ENCODE measurements around the gene ZBTB9.
A peak's percentile ranks its signal among the peaks of the same experiment; 100 is the strongest.

Gene ZBTB9

DNA sequence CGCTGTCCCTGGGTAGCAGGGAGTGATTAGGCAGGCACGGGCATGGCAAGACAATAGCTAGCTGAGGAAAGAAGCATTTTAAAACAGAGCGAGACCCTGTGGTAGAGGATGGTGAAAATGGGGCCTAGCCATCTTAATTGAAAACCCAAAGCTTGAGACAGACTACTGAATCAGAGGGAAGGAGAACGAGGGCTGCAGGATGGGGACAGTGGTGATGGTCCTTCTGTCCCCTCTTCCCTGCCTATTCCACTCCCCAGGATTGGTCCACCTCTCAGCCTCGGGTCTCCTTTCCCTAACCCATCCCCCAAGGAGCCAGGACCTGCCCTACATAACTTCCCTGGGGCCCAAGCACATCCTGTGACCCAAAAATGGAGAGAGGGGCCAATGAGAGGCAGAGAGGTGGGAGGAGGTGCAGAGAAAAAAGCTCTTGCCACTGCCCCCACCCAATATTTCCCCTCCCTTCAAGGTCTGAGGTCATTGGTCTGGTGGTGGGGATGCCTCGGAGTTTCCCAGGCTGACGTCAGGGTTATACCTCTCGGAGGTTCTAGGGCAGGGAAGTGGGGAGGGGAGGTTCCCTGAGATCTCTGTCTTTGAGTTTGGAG, 35.6 kb upstream of the ZBTB9 start:
- no peak for DNase-seq

GRCh38 chr6:33419580-33420490, 34.5 kb upstream of the ZBTB9 start, which contains the start of gene SYNGAP1:
Gene SYNGAP1, plus strand, starts transcription at chr6:33420065. Its CDS starts 200 bp downstream, at chr6:33420265.
- DNase-seq: no peak

- no peak for DNase-seq
Measured at GRCh38 chr6:33420491-33421343, 33.7 kb upstream of the ZBTB9 start.

DNA sequence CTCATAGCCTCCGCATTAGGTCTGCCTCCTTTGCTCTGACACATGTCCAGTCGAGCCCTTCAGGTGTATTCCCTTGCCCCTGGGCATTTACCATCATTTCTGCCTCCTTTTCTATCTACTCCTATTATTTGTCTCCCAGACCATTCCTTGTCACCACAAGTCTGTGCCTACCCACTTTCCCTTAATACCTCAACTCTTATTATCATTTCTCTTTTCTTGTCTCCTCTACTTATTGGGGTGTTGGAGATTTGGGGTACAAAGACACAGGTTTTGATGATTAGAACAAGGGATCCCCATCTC, 33.1 kb upstream of the ZBTB9 start:
- DNase-seq: no peak

- DNase-seq: no peak
Measured at GRCh38 chr6:33423777-33424176, 30.6 kb upstream of the ZBTB9 start.

GRCh38 chr6:33424855-33425667, 29.3 kb upstream of the ZBTB9 start:
- no peak for DNase-seq

DNA sequence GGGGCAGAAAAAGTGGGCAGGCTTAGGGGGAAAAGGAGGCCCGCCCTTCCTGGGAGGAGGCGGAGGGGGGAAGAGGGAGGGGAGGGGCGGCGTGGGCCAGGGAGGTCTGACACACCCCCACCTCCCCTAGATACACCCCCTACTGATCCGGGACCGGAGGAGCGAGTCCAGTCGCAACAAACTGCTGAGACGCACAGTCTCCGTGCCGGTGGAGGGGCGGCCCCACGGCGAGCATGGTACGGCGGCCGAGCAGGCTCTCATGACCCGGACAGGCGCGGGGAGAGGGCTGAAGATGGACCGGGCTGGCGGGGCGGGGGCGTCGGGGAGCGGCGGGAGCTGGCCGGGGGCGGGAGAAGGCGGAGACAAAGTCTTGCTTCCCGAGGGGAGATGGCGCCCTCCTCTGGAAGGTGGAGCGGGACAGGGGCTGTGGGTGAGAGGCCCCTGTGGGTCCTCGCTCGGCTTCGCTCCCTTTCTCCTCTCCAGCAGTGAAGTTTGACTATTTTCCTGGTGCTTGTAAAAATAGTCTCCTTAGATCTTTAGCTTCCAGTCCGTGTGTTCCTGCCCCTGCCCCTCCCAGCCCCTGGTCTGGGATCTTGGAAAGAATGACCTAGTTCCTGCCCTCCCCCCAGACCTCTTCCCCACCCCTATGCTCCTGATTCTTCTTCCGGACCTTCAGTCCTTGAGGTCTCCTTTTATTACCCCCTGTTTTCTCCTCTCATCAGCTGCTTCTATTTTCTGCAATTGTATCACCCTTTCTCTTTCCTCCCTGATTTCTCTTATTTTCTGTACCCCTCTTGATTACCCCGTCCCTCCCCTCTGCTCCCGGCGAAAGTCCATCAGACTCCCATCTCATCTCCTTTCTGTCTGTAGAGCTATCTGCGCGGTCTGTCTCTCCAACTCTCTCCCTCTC, 28.5 kb upstream of the ZBTB9 start:
- DNase-seq: peak; percentile 44

GRCh38 chr6:33426590-33427511, 27.5 kb upstream of the ZBTB9 start:
- DNase-seq: no peak

- DNase-seq: no peak
Measured at GRCh38 chr6:33427585-33428223, 26.7 kb upstream of the ZBTB9 start.

DNA sequence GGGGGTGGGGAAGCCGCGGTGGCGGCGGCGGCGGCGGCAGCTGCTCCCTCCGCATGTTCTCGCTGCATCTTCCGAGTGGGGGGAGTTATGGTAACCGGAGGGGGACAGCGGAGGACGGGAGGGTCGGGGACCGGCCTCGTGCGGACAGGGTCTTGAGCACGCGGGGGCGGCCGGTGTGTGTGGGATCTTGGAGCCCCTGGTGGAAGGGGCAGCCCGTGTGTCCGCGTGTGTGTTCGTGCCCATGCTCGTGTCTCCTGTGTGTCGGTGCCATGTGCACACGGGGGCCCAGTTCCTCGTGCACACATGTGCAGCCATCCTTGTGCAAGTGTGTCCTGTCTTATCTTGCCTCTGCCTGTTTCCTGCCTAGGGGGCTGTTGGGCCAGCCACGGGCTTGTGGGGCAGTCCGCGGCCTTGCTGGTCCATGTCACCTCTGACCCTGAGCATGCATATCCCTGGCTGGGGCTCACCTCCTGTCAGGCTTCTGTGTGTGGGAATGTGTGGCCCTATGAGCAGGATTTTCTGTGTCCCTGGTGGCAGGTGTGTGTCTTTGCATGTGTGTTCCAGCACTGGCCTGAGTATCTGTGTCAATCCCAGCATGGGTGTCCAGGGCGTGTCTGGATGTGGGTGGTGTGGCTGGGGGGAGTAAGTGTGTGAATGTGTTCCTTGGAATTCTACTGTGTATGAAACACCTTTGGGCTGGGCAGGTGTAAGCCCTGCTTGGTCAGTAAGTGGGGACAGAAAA, 26.0 kb upstream of the ZBTB9 start:
- no peak for DNase-seq

DNA sequence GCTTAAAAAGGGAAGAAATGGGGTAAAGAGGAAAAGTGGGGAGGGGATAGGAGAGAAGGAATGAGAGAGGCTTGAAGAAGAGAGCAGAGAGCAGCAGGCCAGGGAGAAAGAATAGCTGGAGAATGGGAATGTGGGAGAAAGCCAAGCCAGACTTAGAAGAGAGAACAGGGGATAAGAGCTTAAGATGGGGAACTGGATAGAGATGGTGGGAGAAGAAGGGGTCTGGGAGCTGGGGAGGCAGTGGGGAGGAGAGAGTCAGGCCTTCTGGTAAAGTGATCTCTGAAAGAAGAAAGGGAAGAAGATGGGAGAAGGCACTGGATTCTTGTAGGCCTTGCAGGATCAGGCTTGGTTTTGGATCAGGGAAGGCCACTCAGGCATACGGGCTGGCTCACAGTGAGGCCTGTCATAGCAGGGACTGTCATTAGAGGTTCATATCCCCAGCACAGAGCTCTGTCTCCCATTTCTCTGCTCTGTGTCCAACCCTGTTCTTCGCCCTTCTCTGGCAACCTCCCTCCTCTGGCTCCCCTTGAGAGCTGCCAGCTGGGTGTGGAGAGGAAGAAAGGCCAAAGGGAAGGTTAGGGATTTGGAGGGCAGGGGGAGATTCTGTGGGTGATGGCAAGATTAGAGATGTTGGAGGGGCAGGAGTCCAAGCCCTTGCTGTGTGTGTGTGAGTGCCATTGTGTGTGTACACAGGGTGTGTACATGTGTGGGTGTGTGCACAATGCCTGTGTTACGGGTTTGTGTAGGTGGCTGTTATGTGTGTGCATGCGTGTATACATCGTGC, 25.2 kb upstream of the ZBTB9 start:
- no peak for DNase-seq

DNA sequence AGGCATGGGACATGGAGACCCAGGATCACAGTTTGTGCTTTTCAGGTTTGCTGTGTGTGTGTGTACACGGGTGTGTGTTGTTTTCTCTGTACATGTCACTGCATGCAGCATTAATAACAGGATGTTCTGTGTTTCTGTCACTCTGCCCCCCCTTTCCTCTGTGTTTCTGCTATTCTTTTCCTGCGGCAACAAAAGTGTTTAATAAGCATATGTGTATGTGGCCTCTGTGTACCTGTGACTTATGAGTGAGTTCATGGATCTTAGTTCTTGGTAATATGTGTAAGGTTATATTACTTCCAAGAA, 24.7 kb upstream of the ZBTB9 start:
- no peak for DNase-seq

- DNase-seq: no peak
Measured at GRCh38 chr6:33430334-33430733, 24.0 kb upstream of the ZBTB9 start.

DNA sequence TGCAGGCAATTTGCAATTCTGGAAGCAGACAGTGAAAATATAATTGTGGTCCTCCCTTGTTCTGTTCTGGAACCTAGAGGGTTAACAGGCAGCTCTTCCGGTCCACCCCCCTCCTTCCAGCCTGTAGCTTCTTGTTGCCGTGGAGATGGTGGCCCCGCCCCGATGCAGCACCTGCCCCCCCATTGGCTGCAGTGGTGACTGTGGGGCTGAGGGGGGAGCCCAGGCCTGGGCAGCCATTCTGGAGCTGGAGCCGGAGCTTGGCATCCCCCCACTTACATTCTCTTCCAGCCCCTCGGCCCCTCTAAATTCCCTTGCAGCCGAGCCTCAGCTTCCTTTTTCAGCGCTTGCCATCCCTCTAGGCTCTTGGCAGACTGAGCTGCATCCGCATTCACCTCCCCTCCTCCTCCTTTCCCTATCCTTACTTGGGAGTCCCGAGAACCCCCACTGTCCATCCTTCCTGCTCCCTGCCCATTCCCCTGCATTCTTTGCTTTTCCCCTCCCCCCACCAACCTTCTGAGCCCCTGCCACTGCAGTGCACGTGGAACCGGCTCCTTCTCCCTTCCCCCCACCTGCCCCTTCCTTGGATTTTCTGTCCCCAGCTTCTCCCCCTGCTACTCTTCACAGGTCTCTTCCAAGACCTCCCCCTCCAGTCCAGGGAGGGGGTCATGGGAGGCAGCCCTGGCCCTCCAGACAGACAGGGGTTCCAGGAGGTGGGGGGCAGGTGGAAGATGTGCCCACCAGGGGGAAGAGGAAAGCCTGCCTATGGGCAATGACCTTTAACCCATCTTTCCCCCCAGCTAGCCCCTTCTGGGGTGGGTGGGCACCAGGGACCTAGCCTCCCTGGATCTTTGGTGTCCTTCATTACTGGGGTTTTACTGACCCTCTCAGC, 23.1 kb upstream of the ZBTB9 start:
- no peak for DNase-seq

- no peak for DNase-seq
Measured at GRCh38 chr6:33431880-33432541, 22.4 kb upstream of the ZBTB9 start.

DNA sequence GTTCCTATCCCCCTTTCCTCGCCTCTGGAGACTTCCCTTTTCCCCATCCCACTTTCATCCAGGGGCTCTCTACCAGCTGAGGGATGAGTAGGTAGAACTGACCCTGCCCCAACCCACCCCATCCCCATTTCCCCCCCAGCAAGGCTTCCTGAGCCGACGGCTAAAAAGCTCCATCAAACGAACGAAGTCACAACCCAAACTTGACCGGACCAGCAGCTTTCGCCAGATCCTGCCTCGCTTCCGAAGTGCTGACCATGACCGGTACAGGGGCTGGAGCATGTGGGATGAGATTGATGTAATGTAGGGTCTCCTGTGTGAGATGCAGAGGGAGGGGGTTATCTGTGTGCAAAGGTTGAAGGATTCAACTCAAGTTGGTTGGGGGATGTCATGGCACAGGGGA, 21.8 kb upstream of the ZBTB9 start:
- no peak for DNase-seq

DNA sequence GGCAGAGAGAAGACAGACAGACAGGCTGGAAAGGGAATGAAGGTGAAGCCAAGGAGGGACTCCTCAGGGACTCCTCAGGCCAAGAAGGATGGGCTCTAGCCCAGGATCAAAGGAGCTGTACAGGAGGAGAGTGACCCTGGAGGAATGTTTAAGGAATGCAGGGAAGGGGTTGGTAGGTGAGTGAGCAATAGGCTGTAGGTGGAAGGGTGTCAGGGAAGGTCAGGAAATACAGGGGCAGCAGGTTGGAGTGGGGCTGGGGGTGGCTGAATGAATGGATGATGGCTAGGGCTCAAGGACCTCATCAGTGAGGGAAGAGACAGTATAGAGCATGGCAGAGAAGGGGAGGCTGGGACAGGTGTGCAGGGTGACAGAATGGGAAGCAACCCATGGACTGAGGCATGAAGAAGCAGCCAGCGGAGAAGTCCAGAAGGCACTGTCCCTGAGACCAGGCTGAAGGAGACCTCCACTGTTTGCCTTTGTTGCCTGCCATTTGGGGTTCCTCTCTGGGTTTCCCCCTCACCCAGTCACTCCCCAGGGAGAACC, 21.3 kb upstream of the ZBTB9 start:
- no peak for DNase-seq
